ENCODE data around the gene AP2A1.

- TF ChIP-seq SMC3 (IDR thresholded peaks at IDR 0.05; ENCODE audit: borderline replicate concordance, low read length): no peak
- no peak for TF ChIP-seq EZH2 (IDR thresholded peaks at IDR 0.05; ENCODE audit: borderline replicate concordance, control insufficient read depth, low read depth, low read length)
These were observed 9.1 kb downstream of the AP2A1 start for GRCh38 chr19:49775742-49776370.

Measured in GM12878 (cell line).